H9 (cell line): Measurements from ENCODE around the gene PIMREG. TPM values are rescaled to one million over a fixed set of nuclear protein-coding genes. Genes with fewer than 3 reads are reported as not detected.

Experiments used
- DNase-seq: peaks from one replicate; pipeline ENCODE4 v3.0.0-alpha.2; 2017
- H2AFZ ChIP-seq: one replicate; pipeline ENCODE4 v1.6.1; 2013; ENCODE audit warnings: mild to moderate bottlenecking, low read length, control low read depth, moderate library complexity
- H2AK5ac ChIP-seq: 2 replicates; pipeline ENCODE4 v1.6.1; 2013; ENCODE audit warnings: low read length, control low read depth, mixed read lengths; ENCODE audit not compliant: insufficient read length
- H2BK120ac ChIP-seq: one replicate; pipeline ENCODE4 v1.6.1; 2013; ENCODE audit warnings: low read depth, mild to moderate bottlenecking, low read length, control low read depth, inconsistent platforms; ENCODE audit not compliant: poor library complexity, severe bottlenecking
- H2BK12ac ChIP-seq: 2 replicates; pipeline ENCODE4 v1.6.1; 2013; ENCODE audit warnings: low read length, control low read depth, mixed read lengths, low read depth; ENCODE audit not compliant: insufficient read length
- H2BK15ac ChIP-seq: 2 replicates; pipeline ENCODE4 v1.6.1; 2013; ENCODE audit warnings: low read depth, low read length, control low read depth
- H2BK20ac ChIP-seq: one replicate; pipeline ENCODE4 v1.6.1; 2013; ENCODE audit warnings: low read depth, mild to moderate bottlenecking, low read length, control low read depth, inconsistent platforms; ENCODE audit not compliant: poor library complexity, severe bottlenecking
- H2BK5ac ChIP-seq: 2 replicates; pipeline ENCODE4 v1.6.1; 2013; ENCODE audit warnings: low read length, control low read depth, mixed read lengths; ENCODE audit not compliant: insufficient read length
- H3K14ac ChIP-seq: 2 replicates; pipeline ENCODE4 v1.6.1; 2013; ENCODE audit warnings: low read length, control low read depth; ENCODE audit not compliant: insufficient read depth
- H3K18ac ChIP-seq: 2 replicates; pipeline ENCODE4 v1.6.1; 2013; ENCODE audit warnings: low read depth, mild to moderate bottlenecking, mixed read lengths, low read length, control low read depth; ENCODE audit not compliant: insufficient read length
- H3K23ac ChIP-seq: 2 replicates; pipeline ENCODE4 v1.6.1; 2013; ENCODE audit warnings: low read length, control low read depth, mixed read lengths, low read depth; ENCODE audit not compliant: insufficient read length
- H3K23me2 ChIP-seq: 2 replicates; pipeline ENCODE4 v1.6.1; 2013; ENCODE audit warnings: low read depth, mild to moderate bottlenecking, mixed read lengths, low read length, control low read depth; ENCODE audit not compliant: insufficient read length, poor library complexity, severe bottlenecking
- H3K27ac ChIP-seq: 2 replicates; pipeline ENCODE4 v1.5.1; 2013; ENCODE audit warnings: low read length, control low read depth, mixed read lengths, low read depth; ENCODE audit not compliant: insufficient read length
- H3K27me3 ChIP-seq: 2 replicates; pipeline ENCODE4 v1.6.1; 2013; ENCODE audit warnings: low read length, control low read depth, inconsistent platforms; ENCODE audit not compliant: insufficient read depth
- H3K4ac ChIP-seq: 2 replicates; pipeline ENCODE4 v1.6.1; 2013; ENCODE audit warnings: low read depth, mild to moderate bottlenecking, control low read depth, inconsistent platforms, low read length, moderate library complexity
- H3K4me1 ChIP-seq: 2 replicates; pipeline ENCODE4 v1.6.1; 2013; ENCODE audit warnings: low read length, control low read depth, inconsistent platforms; ENCODE audit not compliant: insufficient read depth
- H3K4me2 ChIP-seq: 2 replicates; pipeline ENCODE4 v1.6.1; 2013; ENCODE audit warnings: low read length, control low read depth, mixed read lengths; ENCODE audit not compliant: insufficient read length, insufficient read depth
- H3K56ac ChIP-seq: 2 replicates; pipeline ENCODE4 v1.6.1; 2013; ENCODE audit warnings: low read depth, mild to moderate bottlenecking, mixed read lengths, low read length, control low read depth; ENCODE audit not compliant: insufficient read length
- H3K79me1 ChIP-seq: 2 replicates; pipeline ENCODE4 v1.6.1; 2013; ENCODE audit warnings: low read depth, mild to moderate bottlenecking, moderate library complexity, low read length, control low read depth, inconsistent platforms; ENCODE audit not compliant: insufficient read depth, poor library complexity, severe bottlenecking
- H3K79me2 ChIP-seq: 2 replicates; pipeline ENCODE4 v1.6.1; 2013; ENCODE audit warnings: low read length, control low read depth, inconsistent platforms; ENCODE audit not compliant: insufficient read depth
- H3K9ac ChIP-seq: 2 replicates; pipeline ENCODE4 v1.6.1; 2013; ENCODE audit warnings: low read length, control low read depth, mixed read lengths; ENCODE audit not compliant: insufficient read length; ENCODE audit errors: extremely low read depth
- H3K9me3 ChIP-seq: one replicate; pipeline ENCODE4 v1.6.1; 2013; ENCODE audit warnings: low read depth, low read length, inconsistent platforms; ENCODE audit not compliant: control insufficient read depth
- H3T11ph ChIP-seq: one replicate; pipeline ENCODE4 v1.6.1; 2013; ENCODE audit warnings: mild to moderate bottlenecking, low read length, control low read depth, inconsistent platforms
- H4K20me1 ChIP-seq: one replicate; pipeline ENCODE4 v1.6.1; 2013; ENCODE audit not compliant: control insufficient read depth, insufficient read length, insufficient read depth
- H4K5ac ChIP-seq: 2 replicates; pipeline ENCODE4 v1.6.1; 2013; ENCODE audit warnings: low read depth, mild to moderate bottlenecking, mixed read lengths, low read length, control low read depth; ENCODE audit not compliant: insufficient read length
- H4K8ac ChIP-seq: replicated peaks from 2 replicates; pipeline ENCODE4 v1.6.1; 2013; ENCODE audit warnings: low read length, control low read depth, mixed read lengths, low read depth; ENCODE audit not compliant: insufficient read length
- H4K91ac ChIP-seq: 2 replicates; pipeline ENCODE4 v1.6.1; 2013; ENCODE audit warnings: low read depth, mild to moderate bottlenecking, moderate library complexity, mixed read lengths, low read length, control low read depth; ENCODE audit not compliant: insufficient read length
- H3K27ac Mint-ChIP-seq, 3 experiments: 2 replicates in 2 of 3; 3 replicates in 1 of 3; pipeline ENCODE4 v1.8.0; 2020 to 2021; ENCODE audit warnings: mixed read lengths in 3 of 3, mild to moderate bottlenecking in 1 of 3, moderate library complexity in 1 of 3
- H3K27me3 Mint-ChIP-seq: 2 replicates; pipeline ENCODE4 v1.8.0; 2021; ENCODE audit warnings: low read depth, mild to moderate bottlenecking, moderate library complexity, mixed read lengths
- H3K36me3 Mint-ChIP-seq, 3 experiments: 2 replicates in 2 of 3; 3 replicates in 1 of 3; pipeline ENCODE4 v1.8.0; 2020 to 2021; ENCODE audit warnings: low read depth in 3 of 3, mixed read lengths in 3 of 3; ENCODE audit not compliant: insufficient read depth in 1 of 3
- H3K4me1 Mint-ChIP-seq, 2 experiments: 2 replicates each; pipeline ENCODE4 v1.8.0; 2020; ENCODE audit warnings: mixed read lengths in 2 of 2
- H3K4me3 Mint-ChIP-seq, 2 experiments: 2 replicates in 1 of 2; 3 replicates in 1 of 2; pipeline ENCODE4 v1.8.0; 2020 to 2021; ENCODE audit warnings: mild to moderate bottlenecking in 2 of 2, mixed read lengths in 2 of 2, moderate library complexity in 1 of 2
- H3K9me3 Mint-ChIP-seq, 2 experiments: 2 replicates in 1 of 2; 3 replicates in 1 of 2; pipeline ENCODE4 v1.8.0; 2020; ENCODE audit warnings: mild to moderate bottlenecking in 2 of 2, mixed read lengths in 2 of 2, moderate library complexity in 1 of 2
- WGBS: extraction: QIAGEN DNeasy Blood & Tissue Kit; methylation state at CpG from one replicate; pipeline ENCODE4 v1.1.7; 2013; ENCODE audit warnings: missing lambda C conversion rate, low lambda C conversion rate, mixed read lengths; ENCODE audit not compliant: insufficient read length; ENCODE audit errors: extremely low coverage; 5-methylcytosine and 5-hydroxymethylcytosine counted together
- long read RNA-seq: library from polyadenylated mRNA; unstranded; transcript quantifications from one replicate; pipeline ENCODE4 v2.0.0, GENCODE V29; 2020
- total RNA-seq: library from RNA; stranded (reverse); gene quantifications from 2 replicates; pipeline ENCODE4 v1.2.1, GENCODE V29; 2021
- TF ChIP-seq, protein P1 (sequence below): fragments of 200-600 bp; sonication (generic); conservative IDR thresholded peaks from 3 replicates; pipeline ENCODE4 v1.8.0; 2021; ENCODE audit warnings: antibody characterized with exemption, mild to moderate bottlenecking

The PIMREG gene, protein sequence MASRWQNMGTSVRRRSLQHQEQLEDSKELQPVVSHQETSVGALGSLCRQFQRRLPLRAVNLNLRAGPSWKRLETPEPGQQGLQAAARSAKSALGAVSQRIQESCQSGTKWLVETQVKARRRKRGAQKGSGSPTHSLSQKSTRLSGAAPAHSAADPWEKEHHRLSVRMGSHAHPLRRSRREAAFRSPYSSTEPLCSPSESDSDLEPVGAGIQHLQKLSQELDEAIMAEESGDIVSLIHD
- total RNA-seq = 91.6 and 92.5 TPM in 2 replicates
- long read RNA-seq, transcript PIMREG-201 (5 exons, 1,473 nt) = minor isoform, 7 of 576 reads
- long read RNA-seq, transcript PIMREG-205 (6 exons, 1,948 nt) = major isoform, 473 of 576 reads
- long read RNA-seq, transcript PIMREG-203 (5 exons, 1,002 nt) = minor isoform, 6 of 576 reads
- long read RNA-seq, transcript PIMREG-202 (7 exons, 891 nt) = minor isoform, 5 of 576 reads
- long read RNA-seq, partial matches to known transcripts = 49 of 576 reads
- long read RNA-seq, other reads (novel, unspliced or antisense) = 35 of 576 reads

DNA sequence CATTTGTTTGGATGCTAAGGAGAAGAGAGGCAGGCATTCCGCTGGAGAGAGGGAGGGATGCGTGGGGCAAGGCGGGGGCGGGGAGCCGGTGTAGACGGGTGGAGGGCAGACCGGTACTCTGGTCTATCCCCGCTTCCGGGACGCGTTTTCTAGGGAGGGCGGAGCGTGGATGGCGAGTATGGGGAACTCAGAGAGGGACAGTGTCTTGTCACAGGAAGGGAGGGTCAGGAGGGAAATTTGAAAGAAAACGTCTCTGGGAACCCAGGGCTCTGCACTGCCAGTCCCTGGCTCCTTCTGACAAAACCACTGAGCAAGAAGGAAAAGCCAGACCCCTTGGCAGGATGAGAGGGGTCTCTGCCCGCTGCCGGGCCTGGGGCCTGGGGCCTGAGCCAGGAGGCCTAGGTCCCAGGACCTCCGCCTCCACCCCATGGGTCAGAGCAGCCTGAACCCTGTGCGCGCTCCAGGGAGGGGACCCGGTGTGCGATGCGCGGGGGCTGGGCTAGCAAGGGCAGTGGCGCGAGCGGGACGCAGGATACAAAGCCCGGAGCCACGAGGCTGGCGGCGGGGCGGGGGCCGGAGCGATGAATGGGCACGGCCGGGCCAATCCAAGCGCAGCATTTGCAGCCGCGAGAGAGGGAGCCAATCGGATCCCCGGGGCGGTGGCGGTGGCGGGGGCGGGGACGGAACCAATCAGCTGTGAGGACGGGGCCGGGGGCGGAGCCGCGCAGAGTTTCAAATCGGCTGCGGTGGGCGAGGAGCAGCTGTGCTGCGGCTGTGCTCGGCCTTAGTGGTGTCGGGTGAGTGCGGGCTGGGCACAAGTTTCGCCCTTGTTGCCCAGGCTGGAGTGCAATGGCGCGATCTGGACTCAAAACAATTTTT is at the start of gene PIMREG:
TSS of gene PIMREG (plus strand) at position 764 of the 879 bp plus-strand sequence. CDS start 656 bp downstream, outside the sequence.
- H4K91ac ChIP-seq = no peak within 1 kb of the TSS
- no peaks in the 10 kb centered on the region; the same call in 1 of the 2 replicates for H3K79me2 ChIP-seq
- H3K27ac ChIP-seq = peak within 1 kb of the TSS; percentile 60
- H3K9me3 ChIP-seq = no peaks in the 10 kb centered on the region
- peak within 1 kb of the TSS; percentile 7 for H2BK120ac ChIP-seq
- Mint-ChIP-seq H3K27ac (peak within 1 kb of the TSS; percentile 95 to 97 (median 97)), H3K4me1 (peaks cover 58 to 62% of the 10 kb centered on the region in 2 experiments), H3K36me3 (peaks cover 24 to 59% (median 37%) of the 10 kb centered on the region in 3 experiments), H3K27me3 (no peaks in the 10 kb centered on the region; the same call in none of the 2 replicates), H3K9me3 (peaks cover 9 to 19% of the 10 kb centered on the region in 2 experiments), H3K4me3 (peak within 1 kb of the TSS; percentile 94 to 98)
- no peaks in the 10 kb centered on the region for H4K20me1 ChIP-seq
- no peak within 1 kb of the TSS for H2BK15ac ChIP-seq
- H3K23me2 ChIP-seq = peaks cover 11% of the 10 kb centered on the region
- no peak within 1 kb of the TSS; the same call in 1 of the 2 replicates for H3K4ac ChIP-seq
- no peak within 1 kb of the TSS for H3K56ac ChIP-seq
- H3T11ph ChIP-seq = no peak within 1 kb of the TSS
- peak within 1 kb of the TSS; percentile 64 for H3K14ac ChIP-seq
- no peaks in the 10 kb centered on the region for H3K27me3 ChIP-seq
- TF ChIP-seq, protein P1, sequence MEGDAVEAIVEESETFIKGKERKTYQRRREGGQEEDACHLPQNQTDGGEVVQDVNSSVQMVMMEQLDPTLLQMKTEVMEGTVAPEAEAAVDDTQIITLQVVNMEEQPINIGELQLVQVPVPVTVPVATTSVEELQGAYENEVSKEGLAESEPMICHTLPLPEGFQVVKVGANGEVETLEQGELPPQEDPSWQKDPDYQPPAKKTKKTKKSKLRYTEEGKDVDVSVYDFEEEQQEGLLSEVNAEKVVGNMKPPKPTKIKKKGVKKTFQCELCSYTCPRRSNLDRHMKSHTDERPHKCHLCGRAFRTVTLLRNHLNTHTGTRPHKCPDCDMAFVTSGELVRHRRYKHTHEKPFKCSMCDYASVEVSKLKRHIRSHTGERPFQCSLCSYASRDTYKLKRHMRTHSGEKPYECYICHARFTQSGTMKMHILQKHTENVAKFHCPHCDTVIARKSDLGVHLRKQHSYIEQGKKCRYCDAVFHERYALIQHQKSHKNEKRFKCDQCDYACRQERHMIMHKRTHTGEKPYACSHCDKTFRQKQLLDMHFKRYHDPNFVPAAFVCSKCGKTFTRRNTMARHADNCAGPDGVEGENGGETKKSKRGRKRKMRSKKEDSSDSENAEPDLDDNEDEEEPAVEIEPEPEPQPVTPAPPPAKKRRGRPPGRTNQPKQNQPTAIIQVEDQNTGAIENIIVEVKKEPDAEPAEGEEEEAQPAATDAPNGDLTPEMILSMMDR = no peak
- peaks cover 16% of the 10 kb centered on the region for H3K79me1 ChIP-seq
- H2AFZ ChIP-seq = no peak within 1 kb of the TSS
- no peak within 1 kb of the TSS for H3K23ac ChIP-seq
- H3K4me1 ChIP-seq = peaks cover 12% of the 10 kb centered on the region
- peak; percentile 100 for DNase-seq
- whole genome bisulfite sequencing = no CpG with 5 or more reads among the region's 62 CpGs
- no peak within 1 kb of the TSS for H2BK5ac ChIP-seq
- H4K8ac ChIP-seq = no peak within 1 kb of the TSS
- H3K18ac ChIP-seq = peak within 1 kb of the TSS; percentile 80
- H2BK12ac ChIP-seq = no peak within 1 kb of the TSS
- peak within 1 kb of the TSS; percentile 87 for H3K4me2 ChIP-seq
- H2AK5ac ChIP-seq = no peak within 1 kb of the TSS
- H3K9ac ChIP-seq = peak within 1 kb of the TSS; percentile 81
- no peak within 1 kb of the TSS for H4K5ac ChIP-seq
- H2BK20ac ChIP-seq = no peak within 1 kb of the TSS
